ENCODE data around the gene NCBP2L.

The NCBP2L gene

DNA sequence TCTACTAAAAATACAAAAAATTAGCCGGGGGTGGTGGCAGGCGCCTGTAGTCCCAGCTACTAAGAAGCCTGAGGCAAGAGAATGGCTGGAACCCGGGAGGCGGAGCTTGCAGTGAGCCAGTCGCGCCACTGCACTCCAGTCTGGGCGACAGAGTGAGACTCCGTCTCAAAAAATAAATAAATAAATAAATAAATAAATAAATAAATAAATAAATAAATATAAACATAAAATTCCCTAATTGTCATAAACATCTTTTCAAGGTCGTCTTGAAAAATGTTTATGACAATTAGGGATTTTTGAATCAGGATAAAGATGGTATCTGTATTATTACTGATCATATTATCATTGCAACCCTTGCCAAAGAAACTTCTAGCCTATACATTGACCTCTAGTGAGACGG, 32.5 kb downstream of the NCBP2L start (continued):
- TF ChIP-seq ZNF623 (tag by site-specific recombination; IDR thresholded peaks at IDR 0.05) = peak; percentile 76
- TF ChIP-seq BCL11B (tag by site-specific recombination; IDR thresholded peaks at IDR 0.05; ENCODE audit: low read depth) = 0 out of 2 replicates have a peak, but pooled peaks have one; percentile 23
- TF ChIP-seq, protein P1, sequence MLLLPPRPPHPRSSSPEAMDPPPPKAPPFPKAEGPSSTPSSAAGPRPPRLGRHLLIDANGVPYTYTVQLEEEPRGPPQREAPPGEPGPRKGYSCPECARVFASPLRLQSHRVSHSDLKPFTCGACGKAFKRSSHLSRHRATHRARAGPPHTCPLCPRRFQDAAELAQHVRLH (tag by site-specific recombination; IDR thresholded peaks at IDR 0.05) = peak; percentile 70; the same call in 1 of the 2 replicates
- 0 out of 2 replicates have a peak, but pooled peaks have one; percentile 48 for TF ChIP-seq ZNF354C (tag by site-specific recombination; IDR thresholded peaks at IDR 0.05; ENCODE audit: borderline replicate concordance, low read depth)
- TF ChIP-seq, protein P2, sequence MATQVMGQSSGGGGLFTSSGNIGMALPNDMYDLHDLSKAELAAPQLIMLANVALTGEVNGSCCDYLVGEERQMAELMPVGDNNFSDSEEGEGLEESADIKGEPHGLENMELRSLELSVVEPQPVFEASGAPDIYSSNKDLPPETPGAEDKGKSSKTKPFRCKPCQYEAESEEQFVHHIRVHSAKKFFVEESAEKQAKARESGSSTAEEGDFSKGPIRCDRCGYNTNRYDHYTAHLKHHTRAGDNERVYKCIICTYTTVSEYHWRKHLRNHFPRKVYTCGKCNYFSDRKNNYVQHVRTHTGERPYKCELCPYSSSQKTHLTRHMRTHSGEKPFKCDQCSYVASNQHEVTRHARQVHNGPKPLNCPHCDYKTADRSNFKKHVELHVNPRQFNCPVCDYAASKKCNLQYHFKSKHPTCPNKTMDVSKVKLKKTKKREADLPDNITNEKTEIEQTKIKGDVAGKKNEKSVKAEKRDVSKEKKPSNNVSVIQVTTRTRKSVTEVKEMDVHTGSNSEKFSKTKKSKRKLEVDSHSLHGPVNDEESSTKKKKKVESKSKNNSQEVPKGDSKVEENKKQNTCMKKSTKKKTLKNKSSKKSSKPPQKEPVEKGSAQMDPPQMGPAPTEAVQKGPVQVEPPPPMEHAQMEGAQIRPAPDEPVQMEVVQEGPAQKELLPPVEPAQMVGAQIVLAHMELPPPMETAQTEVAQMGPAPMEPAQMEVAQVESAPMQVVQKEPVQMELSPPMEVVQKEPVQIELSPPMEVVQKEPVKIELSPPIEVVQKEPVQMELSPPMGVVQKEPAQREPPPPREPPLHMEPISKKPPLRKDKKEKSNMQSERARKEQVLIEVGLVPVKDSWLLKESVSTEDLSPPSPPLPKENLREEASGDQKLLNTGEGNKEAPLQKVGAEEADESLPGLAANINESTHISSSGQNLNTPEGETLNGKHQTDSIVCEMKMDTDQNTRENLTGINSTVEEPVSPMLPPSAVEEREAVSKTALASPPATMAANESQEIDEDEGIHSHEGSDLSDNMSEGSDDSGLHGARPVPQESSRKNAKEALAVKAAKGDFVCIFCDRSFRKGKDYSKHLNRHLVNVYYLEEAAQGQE (tag by site-specific recombination; IDR thresholded peaks at IDR 0.05) = peak; percentile 71
- peak; percentile 87; the same call in 1 of the 2 replicates for TF ChIP-seq ZNF202 (tag by site-specific recombination; IDR thresholded peaks at IDR 0.05; ENCODE audit: borderline replicate concordance)
- peak; percentile 74 for TF ChIP-seq ZXDB (tag by site-specific recombination; IDR thresholded peaks at IDR 0.05)
- 0 out of 2 replicates have a peak, but pooled peaks have one; percentile 61 for TF ChIP-seq ZNF19 (tag by site-specific recombination; IDR thresholded peaks at IDR 0.05; ENCODE audit: low read depth)
- peak; percentile 42; the same call in 1 of the 2 replicates for TF ChIP-seq ZFP3 (tag by site-specific recombination; IDR thresholded peaks at IDR 0.05; ENCODE audit: low read depth)
- 0 out of 2 replicates have a peak, but pooled peaks have one; percentile 48 for TF ChIP-seq ZFP37 (tag by site-specific recombination; IDR thresholded peaks at IDR 0.05)

DNA sequence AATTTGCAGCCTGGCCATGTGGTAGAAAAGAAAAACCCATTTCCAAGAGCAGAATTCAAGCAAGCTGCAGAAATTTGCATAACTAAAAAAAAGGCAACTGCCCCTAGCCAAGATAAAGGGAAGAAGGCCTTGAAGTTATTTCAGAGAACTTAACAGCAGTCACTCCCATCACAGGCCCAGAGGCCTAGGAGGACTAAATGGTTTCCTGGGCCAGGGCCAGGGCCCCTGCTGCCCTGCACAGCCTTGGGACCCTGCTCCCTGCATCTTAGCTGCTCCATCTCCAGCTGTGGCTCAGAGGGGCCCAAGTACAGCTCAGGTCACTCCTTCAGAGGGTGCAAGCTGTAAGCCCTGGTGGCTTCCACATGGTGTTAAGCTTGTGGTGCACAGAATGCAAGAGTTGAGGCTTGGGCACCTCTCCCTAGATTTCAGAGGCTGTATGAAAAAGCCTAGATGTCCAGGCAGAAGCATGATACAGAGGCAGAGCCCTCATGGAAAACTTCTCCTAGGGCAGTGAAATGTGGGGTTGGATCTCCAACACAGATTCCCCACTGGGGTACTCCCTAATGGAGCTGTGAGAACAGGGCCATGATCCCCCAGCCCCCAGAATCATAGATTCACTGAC, 41.5 kb downstream of the NCBP2L start:
- no peaks in the 10 kb centered on the region for H3K4me1 ChIP-seq (ENCODE audit: control insufficient read depth, insufficient read depth, low read length)
- ChIA-PET POLR2A (no interaction called here), CTCF (no interaction called here)
- H3K36me3 ChIP-seq (ENCODE audit: control insufficient read depth in 2 of 2, insufficient read depth in 1 of 2, low read length in 2 of 2) = no peaks in the 10 kb centered on the region
- peaks cover 7% of the 10 kb centered on the region for H3K9me3 ChIP-seq (ENCODE audit: control insufficient read depth, insufficient read depth, low read depth, low read length)
- H3K4me3 ChIP-seq (ENCODE audit: low read depth, low read length) = no peak overlapping the region
- no peak overlapping the region for H3K27ac ChIP-seq (ENCODE audit: extremely low read depth, low read depth, low read length)
- TF ChIP-seq ZNF112 (tag by site-specific recombination; IDR thresholded peaks at IDR 0.05) (no peak), ZNF561 (tag by site-specific recombination; IDR thresholded peaks at IDR 0.05; ENCODE audit: borderline replicate concordance) (no peak), ZNF37A (tag by site-specific recombination; IDR thresholded peaks at IDR 0.05) (no peak), REPIN1 (tag by site-specific recombination; IDR thresholded peaks at IDR 0.05; ENCODE audit: low read depth) (no peak), IKZF3 (tag by site-specific recombination; IDR thresholded peaks at IDR 0.05) (no peak), ZNF626 (tag by site-specific recombination; IDR thresholded peaks at IDR 0.05) (peak; percentile 70; the same call in 1 of the 2 replicates), ZBTB48 (tag by site-specific recombination; IDR thresholded peaks at IDR 0.05) (no peak), ZNF585B (tag by site-specific recombination; IDR thresholded peaks at IDR 0.05) (peak; percentile 100), SETDB1 (IDR thresholded peaks at IDR 0.05; ENCODE audit: insufficient read length, low read length) (peak; percentile 98), ZNF596 (tag by site-specific recombination; IDR thresholded peaks at IDR 0.05) (no peak), ZNF157 (tag by site-specific recombination; IDR thresholded peaks at IDR 0.05) (no peak), ZNF510 (tag by site-specific recombination; IDR thresholded peaks at IDR 0.05; ENCODE audit: insufficient replicate concordance) (peak; percentile 22)
- TF ChIP-seq, protein P3, sequence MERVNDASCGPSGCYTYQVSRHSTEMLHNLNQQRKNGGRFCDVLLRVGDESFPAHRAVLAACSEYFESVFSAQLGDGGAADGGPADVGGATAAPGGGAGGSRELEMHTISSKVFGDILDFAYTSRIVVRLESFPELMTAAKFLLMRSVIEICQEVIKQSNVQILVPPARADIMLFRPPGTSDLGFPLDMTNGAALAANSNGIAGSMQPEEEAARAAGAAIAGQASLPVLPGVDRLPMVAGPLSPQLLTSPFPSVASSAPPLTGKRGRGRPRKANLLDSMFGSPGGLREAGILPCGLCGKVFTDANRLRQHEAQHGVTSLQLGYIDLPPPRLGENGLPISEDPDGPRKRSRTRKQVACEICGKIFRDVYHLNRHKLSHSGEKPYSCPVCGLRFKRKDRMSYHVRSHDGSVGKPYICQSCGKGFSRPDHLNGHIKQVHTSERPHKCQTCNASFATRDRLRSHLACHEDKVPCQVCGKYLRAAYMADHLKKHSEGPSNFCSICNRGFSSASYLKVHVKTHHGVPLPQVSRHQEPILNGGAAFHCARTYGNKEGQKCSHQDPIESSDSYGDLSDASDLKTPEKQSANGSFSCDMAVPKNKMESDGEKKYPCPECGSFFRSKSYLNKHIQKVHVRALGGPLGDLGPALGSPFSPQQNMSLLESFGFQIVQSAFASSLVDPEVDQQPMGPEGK (tag by site-specific recombination; IDR thresholded peaks at IDR 0.05) = no peak
- TF ChIP-seq, protein P4, sequence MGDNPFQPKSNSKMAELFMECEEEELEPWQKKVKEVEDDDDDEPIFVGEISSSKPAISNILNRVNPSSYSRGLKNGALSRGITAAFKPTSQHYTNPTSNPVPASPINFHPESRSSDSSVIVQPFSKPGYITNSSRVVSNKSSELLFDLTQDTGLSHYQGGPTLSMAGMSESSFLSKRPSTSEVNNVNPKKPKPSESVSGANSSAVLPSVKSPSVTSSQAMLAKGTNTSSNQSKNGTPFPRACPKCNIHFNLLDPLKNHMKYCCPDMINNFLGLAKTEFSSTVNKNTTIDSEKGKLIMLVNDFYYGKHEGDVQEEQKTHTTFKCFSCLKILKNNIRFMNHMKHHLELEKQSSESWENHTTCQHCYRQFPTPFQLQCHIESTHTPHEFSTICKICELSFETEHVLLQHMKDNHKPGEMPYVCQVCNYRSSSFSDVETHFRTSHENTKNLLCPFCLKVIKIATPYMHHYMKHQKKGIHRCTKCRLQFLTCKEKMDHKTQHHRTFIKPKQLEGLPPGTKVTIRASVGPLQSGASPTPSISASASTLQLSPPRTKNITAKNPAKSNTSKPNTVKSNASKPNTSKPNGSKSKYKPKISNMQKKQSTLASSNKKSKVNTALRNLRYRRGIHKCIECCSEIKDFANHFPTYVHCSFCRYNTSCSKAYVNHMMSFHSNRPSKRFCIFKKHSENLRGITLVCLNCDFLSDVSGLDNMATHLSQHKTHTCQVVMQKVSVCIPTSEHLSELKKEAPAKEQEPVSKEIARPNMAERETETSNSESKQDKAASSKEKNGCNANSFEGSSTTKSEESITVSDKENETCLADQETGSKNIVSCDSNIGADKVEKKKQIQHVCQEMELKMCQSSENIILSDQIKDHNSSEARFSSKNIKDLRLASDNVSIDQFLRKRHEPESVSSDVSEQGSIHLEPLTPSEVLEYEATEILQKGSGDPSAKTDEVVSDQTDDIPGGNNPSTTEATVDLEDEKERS (tag by site-specific recombination; IDR thresholded peaks at IDR 0.05) = peak; percentile 57; the same call in 1 of the 2 replicates
- TF ChIP-seq, protein P5, sequence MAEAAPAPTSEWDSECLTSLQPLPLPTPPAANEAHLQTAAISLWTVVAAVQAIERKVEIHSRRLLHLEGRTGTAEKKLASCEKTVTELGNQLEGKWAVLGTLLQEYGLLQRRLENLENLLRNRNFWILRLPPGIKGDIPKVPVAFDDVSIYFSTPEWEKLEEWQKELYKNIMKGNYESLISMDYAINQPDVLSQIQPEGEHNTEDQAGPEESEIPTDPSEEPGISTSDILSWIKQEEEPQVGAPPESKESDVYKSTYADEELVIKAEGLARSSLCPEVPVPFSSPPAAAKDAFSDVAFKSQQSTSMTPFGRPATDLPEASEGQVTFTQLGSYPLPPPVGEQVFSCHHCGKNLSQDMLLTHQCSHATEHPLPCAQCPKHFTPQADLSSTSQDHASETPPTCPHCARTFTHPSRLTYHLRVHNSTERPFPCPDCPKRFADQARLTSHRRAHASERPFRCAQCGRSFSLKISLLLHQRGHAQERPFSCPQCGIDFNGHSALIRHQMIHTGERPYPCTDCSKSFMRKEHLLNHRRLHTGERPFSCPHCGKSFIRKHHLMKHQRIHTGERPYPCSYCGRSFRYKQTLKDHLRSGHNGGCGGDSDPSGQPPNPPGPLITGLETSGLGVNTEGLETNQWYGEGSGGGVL (tag by site-specific recombination; IDR thresholded peaks at IDR 0.05) = no peak
